HCT116 (cell line): Measurements from ENCODE around the gene PIP4K2C.

Source experiments
- CTCF ChIP-seq, 3 experiments: fragments of 200-600 bp in 1 of 3; sonication (generic) in 1 of 3; IDR thresholded peaks in 2 of 3; conservative IDR thresholded peaks in 1 of 3; 2 replicates each; pipeline ENCODE4 v1.5.1; 2012 to 2017; ENCODE audit warnings: low read depth in 2 of 3, low read length in 2 of 3, antibody characterized with exemption in 1 of 3, borderline replicate concordance in 1 of 3, control low read depth in 1 of 3, mild to moderate bottlenecking in 1 of 3, mixed read lengths in 1 of 3, mixed run types in 1 of 3, moderate library complexity in 1 of 3; ENCODE audit not compliant: insufficient read depth in 1 of 3
- FOSL1 ChIP-seq: IDR thresholded peaks from 2 replicates; pipeline ENCODE4 v1.6.1; 2012; ENCODE audit warnings: low read depth
- JUND ChIP-seq: IDR thresholded peaks from 2 replicates; pipeline ENCODE4 v1.6.1; 2012
- POLR2A ChIP-seq: IDR thresholded peaks from 2 replicates; pipeline ENCODE4 v1.7.0; 2011; ENCODE audit warnings: borderline replicate concordance; ENCODE audit not compliant: insufficient read depth, insufficient read length; ENCODE audit errors: extremely low read depth
- TF ChIP-seq, protein P1 (sequence below): IDR thresholded peaks from 2 replicates; pipeline ENCODE4 v1.6.1; 2012
- TF ChIP-seq, protein P2 (sequence below): IDR thresholded peaks from 2 replicates; pipeline ENCODE4 v1.6.1; 2012; ENCODE audit warnings: low read depth

DNA sequence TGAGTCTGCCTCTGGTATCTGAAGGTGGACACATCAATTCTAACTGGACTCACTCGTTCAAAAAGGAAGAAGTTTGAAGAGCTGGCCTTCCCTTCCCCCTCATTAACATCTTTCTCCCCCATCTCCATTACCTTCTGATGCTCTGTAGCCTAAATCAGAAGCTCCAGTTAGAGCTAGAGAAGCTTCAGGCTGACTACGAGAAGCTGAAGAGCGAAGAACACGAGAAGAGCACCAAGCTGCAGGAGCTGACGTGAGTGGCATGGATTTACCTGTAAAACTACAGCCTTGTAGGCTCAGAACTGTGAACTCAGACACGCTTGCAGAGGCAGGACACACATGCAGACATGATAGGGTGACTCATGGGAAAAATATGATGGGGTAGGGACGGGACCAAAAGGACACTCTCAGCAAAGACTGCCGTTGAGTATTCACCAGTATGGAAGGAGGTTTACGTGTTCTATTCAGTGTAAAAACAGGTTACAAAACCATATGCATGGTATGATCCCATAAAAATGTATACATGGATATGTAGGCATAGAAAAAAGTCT, 14.3 kb upstream of the PIP4K2C start:
- TF ChIP-seq CTCF (IDR thresholded peaks at IDR 0.05 in 2 of 3, conservative IDR thresholded peaks at IDR 0.05 in 1 of 3; ENCODE audit: borderline replicate concordance in 1 of 3, insufficient read depth in 1 of 3, low read depth in 2 of 3, low read length in 2 of 3) (no peak), POLR2A (no peak), FOSL1 (no peak), JUND (no peak)
- TF ChIP-seq, protein P1, sequence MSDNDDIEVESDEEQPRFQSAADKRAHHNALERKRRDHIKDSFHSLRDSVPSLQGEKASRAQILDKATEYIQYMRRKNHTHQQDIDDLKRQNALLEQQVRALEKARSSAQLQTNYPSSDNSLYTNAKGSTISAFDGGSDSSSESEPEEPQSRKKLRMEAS: no peak
- TF ChIP-seq, protein P2, sequence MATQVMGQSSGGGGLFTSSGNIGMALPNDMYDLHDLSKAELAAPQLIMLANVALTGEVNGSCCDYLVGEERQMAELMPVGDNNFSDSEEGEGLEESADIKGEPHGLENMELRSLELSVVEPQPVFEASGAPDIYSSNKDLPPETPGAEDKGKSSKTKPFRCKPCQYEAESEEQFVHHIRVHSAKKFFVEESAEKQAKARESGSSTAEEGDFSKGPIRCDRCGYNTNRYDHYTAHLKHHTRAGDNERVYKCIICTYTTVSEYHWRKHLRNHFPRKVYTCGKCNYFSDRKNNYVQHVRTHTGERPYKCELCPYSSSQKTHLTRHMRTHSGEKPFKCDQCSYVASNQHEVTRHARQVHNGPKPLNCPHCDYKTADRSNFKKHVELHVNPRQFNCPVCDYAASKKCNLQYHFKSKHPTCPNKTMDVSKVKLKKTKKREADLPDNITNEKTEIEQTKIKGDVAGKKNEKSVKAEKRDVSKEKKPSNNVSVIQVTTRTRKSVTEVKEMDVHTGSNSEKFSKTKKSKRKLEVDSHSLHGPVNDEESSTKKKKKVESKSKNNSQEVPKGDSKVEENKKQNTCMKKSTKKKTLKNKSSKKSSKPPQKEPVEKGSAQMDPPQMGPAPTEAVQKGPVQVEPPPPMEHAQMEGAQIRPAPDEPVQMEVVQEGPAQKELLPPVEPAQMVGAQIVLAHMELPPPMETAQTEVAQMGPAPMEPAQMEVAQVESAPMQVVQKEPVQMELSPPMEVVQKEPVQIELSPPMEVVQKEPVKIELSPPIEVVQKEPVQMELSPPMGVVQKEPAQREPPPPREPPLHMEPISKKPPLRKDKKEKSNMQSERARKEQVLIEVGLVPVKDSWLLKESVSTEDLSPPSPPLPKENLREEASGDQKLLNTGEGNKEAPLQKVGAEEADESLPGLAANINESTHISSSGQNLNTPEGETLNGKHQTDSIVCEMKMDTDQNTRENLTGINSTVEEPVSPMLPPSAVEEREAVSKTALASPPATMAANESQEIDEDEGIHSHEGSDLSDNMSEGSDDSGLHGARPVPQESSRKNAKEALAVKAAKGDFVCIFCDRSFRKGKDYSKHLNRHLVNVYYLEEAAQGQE: no peak
